H9 (cell line): Measurements from ENCODE around the gene MYCBPAP. TPM values are rescaled to one million over a fixed set of nuclear protein-coding genes. Genes with fewer than 3 reads are reported as not detected.
A peak's percentile ranks its signal among the peaks of the same experiment; 100 is the strongest.

ENCODE experiments used
- DNase-seq: peaks from one replicate; pipeline ENCODE4 v3.0.0-alpha.2; 2017
- H2AFZ ChIP-seq: one replicate; pipeline ENCODE4 v1.6.1; 2013; ENCODE audit warnings: mild to moderate bottlenecking, low read length, control low read depth, moderate library complexity
- H2AK5ac ChIP-seq: 2 replicates; pipeline ENCODE4 v1.6.1; 2013; ENCODE audit warnings: low read length, control low read depth, mixed read lengths; ENCODE audit not compliant: insufficient read length
- H2BK120ac ChIP-seq: one replicate; pipeline ENCODE4 v1.6.1; 2013; ENCODE audit warnings: low read depth, mild to moderate bottlenecking, low read length, control low read depth, inconsistent platforms; ENCODE audit not compliant: poor library complexity, severe bottlenecking
- H2BK12ac ChIP-seq: 2 replicates; pipeline ENCODE4 v1.6.1; 2013; ENCODE audit warnings: low read length, control low read depth, mixed read lengths, low read depth; ENCODE audit not compliant: insufficient read length
- H2BK15ac ChIP-seq: 2 replicates; pipeline ENCODE4 v1.6.1; 2013; ENCODE audit warnings: low read depth, low read length, control low read depth
- H2BK20ac ChIP-seq: one replicate; pipeline ENCODE4 v1.6.1; 2013; ENCODE audit warnings: low read depth, mild to moderate bottlenecking, low read length, control low read depth, inconsistent platforms; ENCODE audit not compliant: poor library complexity, severe bottlenecking
- H2BK5ac ChIP-seq: 2 replicates; pipeline ENCODE4 v1.6.1; 2013; ENCODE audit warnings: low read length, control low read depth, mixed read lengths; ENCODE audit not compliant: insufficient read length
- H3K14ac ChIP-seq: 2 replicates; pipeline ENCODE4 v1.6.1; 2013; ENCODE audit warnings: low read length, control low read depth; ENCODE audit not compliant: insufficient read depth
- H3K18ac ChIP-seq: 2 replicates; pipeline ENCODE4 v1.6.1; 2013; ENCODE audit warnings: low read depth, mild to moderate bottlenecking, mixed read lengths, low read length, control low read depth; ENCODE audit not compliant: insufficient read length
- H3K23ac ChIP-seq: 2 replicates; pipeline ENCODE4 v1.6.1; 2013; ENCODE audit warnings: low read length, control low read depth, mixed read lengths, low read depth; ENCODE audit not compliant: insufficient read length
- H3K23me2 ChIP-seq: 2 replicates; pipeline ENCODE4 v1.6.1; 2013; ENCODE audit warnings: low read depth, mild to moderate bottlenecking, mixed read lengths, low read length, control low read depth; ENCODE audit not compliant: insufficient read length, poor library complexity, severe bottlenecking
- H3K27ac ChIP-seq: 2 replicates; pipeline ENCODE4 v1.5.1; 2013; ENCODE audit warnings: low read length, control low read depth, mixed read lengths, low read depth; ENCODE audit not compliant: insufficient read length
- H3K27me3 ChIP-seq: 2 replicates; pipeline ENCODE4 v1.6.1; 2013; ENCODE audit warnings: low read length, control low read depth, inconsistent platforms; ENCODE audit not compliant: insufficient read depth
- H3K4ac ChIP-seq: 2 replicates; pipeline ENCODE4 v1.6.1; 2013; ENCODE audit warnings: low read depth, mild to moderate bottlenecking, control low read depth, inconsistent platforms, low read length, moderate library complexity
- H3K4me1 ChIP-seq: 2 replicates; pipeline ENCODE4 v1.6.1; 2013; ENCODE audit warnings: low read length, control low read depth, inconsistent platforms; ENCODE audit not compliant: insufficient read depth
- H3K4me2 ChIP-seq: 2 replicates; pipeline ENCODE4 v1.6.1; 2013; ENCODE audit warnings: low read length, control low read depth, mixed read lengths; ENCODE audit not compliant: insufficient read length, insufficient read depth
- H3K56ac ChIP-seq: 2 replicates; pipeline ENCODE4 v1.6.1; 2013; ENCODE audit warnings: low read depth, mild to moderate bottlenecking, mixed read lengths, low read length, control low read depth; ENCODE audit not compliant: insufficient read length
- H3K79me1 ChIP-seq: 2 replicates; pipeline ENCODE4 v1.6.1; 2013; ENCODE audit warnings: low read depth, mild to moderate bottlenecking, moderate library complexity, low read length, control low read depth, inconsistent platforms; ENCODE audit not compliant: insufficient read depth, poor library complexity, severe bottlenecking
- H3K79me2 ChIP-seq: 2 replicates; pipeline ENCODE4 v1.6.1; 2013; ENCODE audit warnings: low read length, control low read depth, inconsistent platforms; ENCODE audit not compliant: insufficient read depth
- H3K9ac ChIP-seq: 2 replicates; pipeline ENCODE4 v1.6.1; 2013; ENCODE audit warnings: low read length, control low read depth, mixed read lengths; ENCODE audit not compliant: insufficient read length; ENCODE audit errors: extremely low read depth
- H3K9me3 ChIP-seq: one replicate; pipeline ENCODE4 v1.6.1; 2013; ENCODE audit warnings: low read depth, low read length, inconsistent platforms; ENCODE audit not compliant: control insufficient read depth
- H3T11ph ChIP-seq: one replicate; pipeline ENCODE4 v1.6.1; 2013; ENCODE audit warnings: mild to moderate bottlenecking, low read length, control low read depth, inconsistent platforms
- H4K20me1 ChIP-seq: one replicate; pipeline ENCODE4 v1.6.1; 2013; ENCODE audit not compliant: control insufficient read depth, insufficient read length, insufficient read depth
- H4K5ac ChIP-seq: 2 replicates; pipeline ENCODE4 v1.6.1; 2013; ENCODE audit warnings: low read depth, mild to moderate bottlenecking, mixed read lengths, low read length, control low read depth; ENCODE audit not compliant: insufficient read length
- H4K8ac ChIP-seq: replicated peaks from 2 replicates; pipeline ENCODE4 v1.6.1; 2013; ENCODE audit warnings: low read length, control low read depth, mixed read lengths, low read depth; ENCODE audit not compliant: insufficient read length
- H4K91ac ChIP-seq: 2 replicates; pipeline ENCODE4 v1.6.1; 2013; ENCODE audit warnings: low read depth, mild to moderate bottlenecking, moderate library complexity, mixed read lengths, low read length, control low read depth; ENCODE audit not compliant: insufficient read length
- H3K27ac Mint-ChIP-seq, 3 experiments: 2 replicates in 2 of 3; 3 replicates in 1 of 3; pipeline ENCODE4 v1.8.0; 2020 to 2021; ENCODE audit warnings: mixed read lengths in 3 of 3, mild to moderate bottlenecking in 1 of 3, moderate library complexity in 1 of 3
- H3K27me3 Mint-ChIP-seq: 2 replicates; pipeline ENCODE4 v1.8.0; 2021; ENCODE audit warnings: low read depth, mild to moderate bottlenecking, moderate library complexity, mixed read lengths
- H3K36me3 Mint-ChIP-seq, 3 experiments: 2 replicates in 2 of 3; 3 replicates in 1 of 3; pipeline ENCODE4 v1.8.0; 2020 to 2021; ENCODE audit warnings: low read depth in 3 of 3, mixed read lengths in 3 of 3; ENCODE audit not compliant: insufficient read depth in 1 of 3
- H3K4me1 Mint-ChIP-seq, 2 experiments: 2 replicates each; pipeline ENCODE4 v1.8.0; 2020; ENCODE audit warnings: mixed read lengths in 2 of 2
- H3K4me3 Mint-ChIP-seq, 2 experiments: 2 replicates in 1 of 2; 3 replicates in 1 of 2; pipeline ENCODE4 v1.8.0; 2020 to 2021; ENCODE audit warnings: mild to moderate bottlenecking in 2 of 2, mixed read lengths in 2 of 2, moderate library complexity in 1 of 2
- H3K9me3 Mint-ChIP-seq, 2 experiments: 2 replicates in 1 of 2; 3 replicates in 1 of 2; pipeline ENCODE4 v1.8.0; 2020; ENCODE audit warnings: mild to moderate bottlenecking in 2 of 2, mixed read lengths in 2 of 2, moderate library complexity in 1 of 2
- CTCF ChIP-seq: fragments of 200-600 bp; sonication (generic); conservative IDR thresholded peaks from 3 replicates; pipeline ENCODE4 v1.8.0; 2021; ENCODE audit warnings: antibody characterized with exemption, mild to moderate bottlenecking
- WGBS: extraction: QIAGEN DNeasy Blood & Tissue Kit; methylation state at CpG from one replicate; pipeline ENCODE4 v1.1.7; 2013; ENCODE audit warnings: missing lambda C conversion rate, low lambda C conversion rate, mixed read lengths; ENCODE audit not compliant: insufficient read length; ENCODE audit errors: extremely low coverage; 5-methylcytosine and 5-hydroxymethylcytosine counted together
- total RNA-seq: library from RNA; stranded (reverse); gene quantifications from 2 replicates; pipeline ENCODE4 v1.2.1, GENCODE V29; 2021

The MYCBPAP gene
- total RNA-seq, 1 experiment from 2014 or later: 1.7 TPM

GRCh38 chr17:50461550-50462132, 46.6 kb upstream of the MYCBPAP start:
- no peaks in the 10 kb centered on the region for H4K20me1 ChIP-seq
- H2BK20ac ChIP-seq: no peak overlapping the region
- H2BK12ac ChIP-seq: no peak overlapping the region
- H2BK120ac ChIP-seq: no peak overlapping the region
- no peak overlapping the region for H4K8ac ChIP-seq
- no peaks in the 10 kb centered on the region for H3K4me1 ChIP-seq
- TF ChIP-seq CTCF: no peak
- H3K9me3 ChIP-seq: no peaks in the 10 kb centered on the region
- no peak overlapping the region for H3K56ac ChIP-seq
- Mint-ChIP-seq H3K4me1 (no peaks in the 10 kb centered on the region), H3K36me3 (peaks cover 0 to 4% (median 2%) of the 10 kb centered on the region in 3 experiments; a peak in 3 of 7 replicates), H3K27ac (peak overlapping the region in 2 of 3 experiments; percentile 1 to 28; a peak in 1 of 7 replicates), H3K9me3 (no peaks in the 10 kb centered on the region), H3K4me3 (no peak overlapping the region), H3K27me3 (peaks cover 3% of the 10 kb centered on the region; the same call in 1 of the 2 replicates)
- H2BK15ac ChIP-seq: no peak overlapping the region
- H3K27ac ChIP-seq: no peak overlapping the region
- H3K79me2 ChIP-seq: no peaks in the 10 kb centered on the region
- no peaks in the 10 kb centered on the region for H3K79me1 ChIP-seq
- peaks cover 4% of the 10 kb centered on the region for H3K23me2 ChIP-seq
- no peak overlapping the region for H3K4me2 ChIP-seq
- H3K9ac ChIP-seq: no peak overlapping the region
- H3K18ac ChIP-seq: no peak overlapping the region
- no peak overlapping the region for H2BK5ac ChIP-seq
- DNase-seq: no peak
- no peak overlapping the region for H3K14ac ChIP-seq
- no peak overlapping the region for H3K4ac ChIP-seq
- H2AK5ac ChIP-seq: no peak overlapping the region
- H4K91ac ChIP-seq: no peak overlapping the region
- no peak overlapping the region for H3K23ac ChIP-seq
- H2AFZ ChIP-seq: no peak overlapping the region
- no CpG with 5 or more reads among the region's 14 CpGs for WGBS
- no peak overlapping the region for H3T11ph ChIP-seq
- H3K27me3 ChIP-seq: no peaks in the 10 kb centered on the region
- no peak overlapping the region for H4K5ac ChIP-seq
